ENCODE measurements around the gene FAHD1.

FAHD1 gene

DNA sequence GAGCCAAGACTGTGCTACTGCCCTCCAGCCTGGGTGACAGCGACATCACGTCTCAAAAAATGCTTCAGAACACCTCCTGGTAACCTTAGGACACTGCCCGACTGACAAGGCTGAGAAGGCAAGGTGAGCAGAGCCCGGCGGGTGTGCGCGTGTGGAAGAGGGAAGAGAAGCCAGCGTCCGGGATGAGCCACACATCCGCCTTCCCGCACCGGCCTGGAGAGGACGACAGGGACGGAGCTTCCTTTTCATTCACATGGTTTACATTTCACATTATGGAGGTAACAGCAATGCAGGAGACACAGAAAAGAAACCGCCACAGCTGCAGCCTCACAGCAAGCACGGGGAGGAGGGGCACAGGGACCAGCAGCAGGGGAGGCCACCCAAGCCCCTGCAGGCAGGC lies 16.9 kb upstream of the FAHD1 start:
- TF ChIP-seq, protein P1, sequence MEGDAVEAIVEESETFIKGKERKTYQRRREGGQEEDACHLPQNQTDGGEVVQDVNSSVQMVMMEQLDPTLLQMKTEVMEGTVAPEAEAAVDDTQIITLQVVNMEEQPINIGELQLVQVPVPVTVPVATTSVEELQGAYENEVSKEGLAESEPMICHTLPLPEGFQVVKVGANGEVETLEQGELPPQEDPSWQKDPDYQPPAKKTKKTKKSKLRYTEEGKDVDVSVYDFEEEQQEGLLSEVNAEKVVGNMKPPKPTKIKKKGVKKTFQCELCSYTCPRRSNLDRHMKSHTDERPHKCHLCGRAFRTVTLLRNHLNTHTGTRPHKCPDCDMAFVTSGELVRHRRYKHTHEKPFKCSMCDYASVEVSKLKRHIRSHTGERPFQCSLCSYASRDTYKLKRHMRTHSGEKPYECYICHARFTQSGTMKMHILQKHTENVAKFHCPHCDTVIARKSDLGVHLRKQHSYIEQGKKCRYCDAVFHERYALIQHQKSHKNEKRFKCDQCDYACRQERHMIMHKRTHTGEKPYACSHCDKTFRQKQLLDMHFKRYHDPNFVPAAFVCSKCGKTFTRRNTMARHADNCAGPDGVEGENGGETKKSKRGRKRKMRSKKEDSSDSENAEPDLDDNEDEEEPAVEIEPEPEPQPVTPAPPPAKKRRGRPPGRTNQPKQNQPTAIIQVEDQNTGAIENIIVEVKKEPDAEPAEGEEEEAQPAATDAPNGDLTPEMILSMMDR (IDR thresholded peaks at IDR 0.05), result no peak
- H3K4me1 Mint-ChIP-seq, result no peaks in the 10 kb centered on the region
- H3K4me3 Mint-ChIP-seq, result no peak overlapping the region
- H3K27me3 Mint-ChIP-seq (ENCODE audit: low read depth, poor library complexity), result no peaks in the 10 kb centered on the region
- no peak for DNase-seq
- no peak overlapping the region for H3K27ac Mint-ChIP-seq
- peaks cover 14% of the 10 kb centered on the region for H3K9me3 Mint-ChIP-seq
- H3K36me3 Mint-ChIP-seq (ENCODE audit: low read depth), result peaks cover 47% of the 10 kb centered on the region

DNA sequence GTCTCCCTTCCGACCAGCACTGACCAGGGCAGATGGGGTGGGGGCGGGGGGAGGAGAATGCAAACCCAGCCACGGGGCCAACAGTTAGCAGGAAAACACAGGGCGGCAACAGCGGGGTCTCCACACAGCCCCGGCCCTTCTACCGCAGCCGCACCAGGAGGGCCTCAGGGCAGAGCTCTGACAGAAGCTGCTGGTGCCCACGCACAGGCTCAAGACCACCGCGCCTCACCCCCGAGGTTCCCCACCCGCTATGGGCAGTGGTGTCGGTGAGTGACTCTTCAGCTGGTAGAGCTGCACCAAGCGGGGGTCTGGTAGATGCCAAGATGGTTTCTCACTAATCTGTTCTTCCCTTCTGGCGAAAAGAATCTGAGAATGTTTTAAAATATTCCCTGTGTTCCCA lies 16.5 kb upstream of the FAHD1 start:
- Mint-ChIP-seq H3K27ac (no peak overlapping the region), H3K36me3 (ENCODE audit: low read depth) (peaks cover 47% of the 10 kb centered on the region), H3K9me3 (peaks cover 13% of the 10 kb centered on the region), H3K27me3 (ENCODE audit: low read depth, poor library complexity) (no peaks in the 10 kb centered on the region), H3K4me1 (no peaks in the 10 kb centered on the region), H3K4me3 (no peak overlapping the region)
- no peak for DNase-seq
- TF ChIP-seq, protein P1 (IDR thresholded peaks at IDR 0.05), result no peak

DNA sequence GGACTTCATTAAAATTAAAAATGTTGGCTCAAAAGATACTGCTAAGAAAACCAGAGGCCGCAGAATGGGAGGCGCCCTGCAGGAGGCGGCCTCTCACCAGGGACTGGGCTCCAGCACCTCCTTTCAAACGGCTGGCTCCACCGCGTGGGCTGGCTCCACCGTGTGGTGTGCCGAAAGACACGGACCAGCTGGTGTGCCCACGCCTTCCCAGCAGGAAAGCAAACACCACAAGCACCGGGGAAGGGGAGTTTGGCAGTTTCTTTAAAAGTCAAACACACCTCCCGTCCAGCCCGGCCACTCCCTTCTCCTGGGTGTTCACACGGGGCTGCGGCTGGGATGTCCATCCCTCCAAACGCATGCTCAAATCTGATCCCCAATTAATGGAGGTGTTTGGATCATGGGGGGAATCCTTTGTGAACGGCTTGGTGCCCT lies 14.3 kb upstream of the FAHD1 start:
- Mint-ChIP-seq H3K27me3 (ENCODE audit: low read depth, poor library complexity) (no peaks in the 10 kb centered on the region), H3K4me1 (no peaks in the 10 kb centered on the region), H3K9me3 (no peaks in the 10 kb centered on the region), H3K36me3 (ENCODE audit: low read depth) (peaks cover 27% of the 10 kb centered on the region), H3K4me3 (no peak overlapping the region), H3K27ac (no peak overlapping the region)
- DNase-seq, result peak; percentile 57
- TF ChIP-seq, protein P1 (IDR thresholded peaks at IDR 0.05), result peak; percentile 50

DNA sequence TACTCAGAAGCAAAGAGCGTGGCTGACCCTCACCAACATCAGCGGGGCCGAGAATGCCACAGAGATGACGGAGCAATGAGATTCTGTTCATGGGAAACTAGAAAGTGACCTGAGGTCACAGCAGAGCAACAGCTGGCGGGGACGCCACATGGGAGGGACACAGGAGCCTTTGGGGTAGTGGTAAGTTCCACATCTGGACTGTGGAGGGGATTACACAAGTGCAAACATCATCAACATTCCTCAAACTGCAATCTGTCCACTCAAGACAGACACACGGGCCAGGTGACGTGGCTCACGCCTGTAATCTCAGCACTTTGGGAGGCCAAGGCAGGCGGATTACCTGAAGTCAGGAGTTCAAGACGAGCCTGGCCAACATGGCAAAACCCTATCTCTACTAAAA lies 11.5 kb upstream of the FAHD1 start:
- no peak overlapping the region for H3K27ac Mint-ChIP-seq
- H3K4me1 Mint-ChIP-seq, result no peaks in the 10 kb centered on the region
- DNase-seq, result no peak
- no peaks in the 10 kb centered on the region for H3K27me3 Mint-ChIP-seq (ENCODE audit: low read depth, poor library complexity)
- H3K9me3 Mint-ChIP-seq, result no peaks in the 10 kb centered on the region
- H3K36me3 Mint-ChIP-seq (ENCODE audit: low read depth), result peaks cover 26% of the 10 kb centered on the region
- TF ChIP-seq, protein P1 (IDR thresholded peaks at IDR 0.05), result no peak
- no peak overlapping the region for H3K4me3 Mint-ChIP-seq

DNA sequence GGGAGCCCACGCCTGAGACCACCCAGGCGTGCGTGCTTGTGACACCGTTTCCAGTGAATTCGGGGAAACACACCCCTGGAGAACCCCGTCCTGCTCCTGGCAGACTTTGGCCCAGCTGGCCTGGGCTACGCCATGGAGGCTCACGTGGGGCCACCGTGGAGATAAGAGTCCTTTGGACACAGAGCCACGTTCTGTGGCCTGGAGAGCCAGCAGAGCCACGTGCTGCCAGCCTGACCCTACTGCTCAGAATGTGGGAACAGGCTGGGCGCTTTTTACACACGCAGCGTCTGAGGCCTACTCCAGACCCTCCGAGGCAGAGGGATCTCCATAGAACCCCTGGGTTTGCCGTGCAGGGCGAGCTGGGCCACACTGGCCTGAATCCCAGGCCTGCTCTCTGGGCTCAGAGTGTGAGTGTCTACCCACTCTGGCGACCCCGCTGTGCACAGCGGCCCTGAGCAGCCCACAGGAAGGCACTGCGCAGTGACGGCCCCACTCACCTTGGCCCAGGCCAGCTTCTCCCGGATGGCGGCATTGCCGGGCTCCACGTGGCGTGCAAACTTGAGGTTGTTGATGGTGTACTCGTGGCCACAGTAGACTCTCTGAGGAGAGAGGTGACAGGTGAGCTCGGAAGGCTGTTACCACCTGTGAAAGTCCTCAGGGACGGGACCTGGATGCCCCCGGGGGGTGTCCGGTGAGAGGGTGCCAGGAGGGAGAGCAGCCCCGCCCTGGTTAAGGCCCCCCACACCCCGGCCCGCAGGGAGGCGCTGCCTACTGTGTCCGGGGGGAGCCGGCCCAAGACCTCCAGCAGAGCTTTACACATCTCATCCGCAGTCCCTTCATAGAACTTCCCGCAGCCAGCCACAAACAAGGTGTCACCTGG lies 10.4 kb upstream of the FAHD1 start:
- Mint-ChIP-seq H3K27me3 (ENCODE audit: low read depth, poor library complexity) (no peaks in the 10 kb centered on the region), H3K27ac (no peak overlapping the region), H3K4me3 (no peak overlapping the region), H3K4me1 (no peaks in the 10 kb centered on the region), H3K9me3 (no peaks in the 10 kb centered on the region), H3K36me3 (ENCODE audit: low read depth) (peaks cover 26% of the 10 kb centered on the region)
- TF ChIP-seq, protein P1 (IDR thresholded peaks at IDR 0.05), result no peak
- DNase-seq, result no peak

DNA sequence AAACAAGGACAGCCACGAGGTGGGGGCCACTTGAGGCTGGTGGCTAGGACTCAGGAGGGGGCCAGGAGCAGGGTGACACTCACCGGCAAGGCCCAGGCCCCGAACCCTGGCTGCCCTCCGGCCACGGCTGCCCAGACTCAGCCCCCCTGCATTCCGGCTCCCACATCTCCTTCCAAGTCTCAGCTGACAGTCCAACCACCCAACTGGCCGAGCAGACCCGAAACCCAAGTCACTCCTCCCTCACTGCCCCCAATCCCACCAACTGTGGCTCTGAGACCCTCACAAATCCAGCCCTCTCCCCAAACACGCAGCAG lies 9.8 kb upstream of the FAHD1 start:
- DNase-seq, result no peak
- Mint-ChIP-seq H3K27me3 (ENCODE audit: low read depth, poor library complexity) (no peaks in the 10 kb centered on the region), H3K4me1 (no peaks in the 10 kb centered on the region), H3K4me3 (no peak overlapping the region), H3K27ac (peak overlapping the region; percentile 51), H3K36me3 (ENCODE audit: low read depth) (peaks cover 26% of the 10 kb centered on the region), H3K9me3 (no peaks in the 10 kb centered on the region)
- TF ChIP-seq, protein P1 (IDR thresholded peaks at IDR 0.05), result no peak

Measured in nephron progenitor cell (in vitro differentiated cells).